ENCODE measurements around the gene BCL6.

GRCh38 chr3:187702507-187703033 is 42.7 kb downstream of the BCL6 start, which contains the start of gene RTP2:
- TF ChIP-seq CTCF (IDR thresholded peaks at IDR 0.05; ENCODE audit: low read depth, low read length, poor library complexity, severe bottlenecking) (no peak), EZH2phosphoT487 (IDR thresholded peaks at IDR 0.05; ENCODE audit: borderline replicate concordance, low read length) (no peak)
